Iris pigment epithelial cell (primary cell): Measurements from ENCODE around the gene QSOX1.

Source experiments
- DNase-seq: peaks from one replicate; pipeline ENCODE4 v3.0.0-alpha.2; 2011; ENCODE audit warnings: low read depth

The QSOX1 gene

GRCh38 chr1:180145446-180145845, 9.2 kb upstream of the QSOX1 start:
- no peak for DNase-seq

GRCh38 chr1:180150982-180151381, 3.7 kb upstream of the QSOX1 start:
- DNase-seq, result peak; percentile 29

GRCh38 chr1:180151508-180151907, 3.2 kb upstream of the QSOX1 start:
- DNase-seq, result peak; percentile 94

GRCh38 chr1:180152588-180152987, 2.1 kb upstream of the QSOX1 start:
- DNase-seq, result no peak

DNA sequence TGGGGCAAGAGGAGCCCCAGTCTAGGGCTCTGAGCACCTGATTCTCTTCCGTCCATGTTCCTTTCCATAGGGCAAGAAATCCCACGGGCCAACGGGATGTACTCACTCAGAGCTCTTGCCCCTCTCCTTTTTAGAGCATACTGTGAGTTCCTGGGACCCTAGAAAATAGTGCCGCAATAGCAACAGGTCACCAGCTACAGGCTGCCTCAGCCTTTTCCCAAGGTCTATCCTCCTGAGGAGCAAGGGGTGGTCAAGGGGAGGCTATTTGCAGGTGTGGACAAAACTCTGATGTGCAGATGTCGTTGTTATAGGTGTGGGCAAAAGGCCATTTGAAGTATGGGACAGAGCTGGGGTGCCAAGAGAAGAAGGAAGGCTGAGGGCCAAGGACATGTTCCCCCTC, 1.6 kb upstream of the QSOX1 start:
- no peak for DNase-seq

- no peak for DNase-seq
Measured at GRCh38 chr1:180154003-180154324, 705 bp upstream of the QSOX1 start.

GRCh38 chr1:180155182-180155682, 563 bp downstream of the QSOX1 start:
- no peak for DNase-seq

DNA sequence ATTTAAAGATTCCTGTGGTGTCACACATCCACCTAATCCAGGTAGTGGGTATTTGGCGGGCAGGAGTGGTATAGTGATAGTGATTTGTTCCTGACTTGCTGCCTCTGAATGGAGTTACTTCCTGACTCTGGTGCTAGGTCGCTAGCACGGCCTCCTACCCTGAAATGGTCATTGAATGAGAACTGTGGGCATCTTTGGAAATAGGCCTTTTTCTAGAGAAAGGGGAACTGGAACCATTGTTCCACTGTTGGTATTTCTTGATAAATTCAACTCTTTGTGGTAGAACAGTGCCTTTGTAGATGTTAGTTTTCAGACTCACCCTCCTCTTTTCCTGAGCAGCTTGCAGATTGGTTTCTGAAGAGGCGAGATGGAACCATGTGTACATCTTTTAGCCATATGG, 1.5 kb downstream of the QSOX1 start:
- no peak for DNase-seq

DNA sequence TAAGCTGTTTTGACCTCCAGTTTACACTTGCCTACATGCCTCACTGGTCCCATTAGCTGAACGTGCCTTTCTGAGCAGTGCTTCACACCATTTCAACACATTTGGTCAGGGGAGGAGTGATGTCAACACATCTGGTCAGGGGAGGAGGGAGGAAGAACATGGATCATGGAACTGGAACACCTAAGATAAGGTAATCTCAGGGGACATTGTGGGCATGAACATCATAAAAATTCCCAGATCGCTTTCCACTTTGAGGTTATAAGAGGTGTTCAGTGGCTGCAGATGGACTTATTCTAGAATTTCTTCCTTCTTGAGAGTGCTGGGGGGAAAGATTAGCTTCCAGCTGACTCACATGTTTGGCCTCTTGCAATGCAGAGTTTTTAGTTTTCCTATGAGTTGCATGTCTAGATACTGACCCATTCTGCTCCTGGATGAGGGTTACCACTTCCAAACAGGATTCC, 2.0 kb downstream of the QSOX1 start:
- peak; percentile 86 for DNase-seq

- peak; percentile 66 for DNase-seq
Measured at GRCh38 chr1:180157108-180157507, 2.4 kb downstream of the QSOX1 start.

DNA sequence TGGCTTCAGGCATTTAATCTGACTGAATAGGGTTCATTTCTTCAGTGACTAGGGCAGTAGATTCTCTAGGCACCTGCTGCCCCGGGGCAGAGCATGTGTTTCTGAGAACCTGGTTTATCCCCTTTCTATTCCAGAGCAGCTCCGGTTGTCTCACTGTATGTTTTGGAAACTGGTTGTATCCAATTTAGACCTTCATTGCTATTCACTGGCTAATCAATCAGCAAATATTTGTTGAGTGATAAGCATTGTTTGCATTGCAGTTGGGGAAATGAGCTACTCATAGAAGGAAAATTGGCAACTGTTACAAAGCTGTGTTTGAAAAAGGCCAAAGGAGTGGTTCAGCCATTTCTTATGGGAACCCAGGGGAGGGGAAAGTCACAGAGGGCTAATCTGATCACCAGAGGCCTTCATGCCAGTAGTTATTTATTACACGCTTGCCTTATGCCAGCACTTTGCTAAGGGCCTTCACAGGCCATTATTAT, 2.9 kb downstream of the QSOX1 start:
- DNase-seq, result no peak

- no peak for DNase-seq
Measured at GRCh38 chr1:180158149-180159147, 3.8 kb downstream of the QSOX1 start.

- DNase-seq, result no peak
Measured at GRCh38 chr1:180160357-180160756, 5.7 kb downstream of the QSOX1 start.

GRCh38 chr1:180163041-180163440, 8.4 kb downstream of the QSOX1 start:
- DNase-seq, result no peak

DNA sequence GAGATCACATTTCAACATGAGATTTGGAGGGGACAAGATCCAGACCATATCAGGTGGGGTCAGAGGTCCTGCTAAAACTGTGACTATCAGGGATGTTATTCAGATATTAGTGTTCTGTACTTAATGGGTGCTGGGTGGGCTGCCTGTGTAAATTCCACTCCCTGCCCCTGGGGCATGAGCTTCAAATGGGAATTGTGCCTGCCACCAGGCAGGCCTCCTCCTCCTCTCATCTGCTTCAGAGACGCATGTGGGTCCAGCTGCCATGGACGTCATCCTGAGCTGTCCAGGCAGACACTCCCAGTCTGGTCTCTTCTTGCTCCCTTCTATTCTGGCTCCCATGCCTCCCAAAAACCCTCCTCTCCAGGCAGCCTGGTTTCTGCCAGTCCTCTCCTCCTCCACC, 10.4 kb downstream of the QSOX1 start:
- no peak for DNase-seq

GRCh38 chr1:180165509-180166435, 11.1 kb downstream of the QSOX1 start:
- no peak for DNase-seq

DNA sequence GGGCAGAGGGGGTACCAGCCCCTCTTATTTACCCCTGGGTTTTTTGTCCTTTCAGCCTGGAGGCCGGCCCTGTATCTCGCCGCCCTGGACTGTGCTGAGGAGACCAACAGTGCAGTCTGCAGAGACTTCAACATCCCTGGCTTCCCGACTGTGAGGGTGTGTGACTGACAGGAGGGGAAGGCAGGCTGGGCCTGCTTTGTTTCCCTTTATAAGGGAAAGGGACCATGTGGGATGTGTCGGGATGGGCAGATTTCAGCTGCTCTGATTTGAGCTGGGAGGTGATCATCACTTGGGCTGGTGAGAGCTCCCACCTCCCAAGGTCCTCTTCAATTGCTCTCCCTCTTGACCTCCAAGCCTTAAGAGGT, 11.7 kb downstream of the QSOX1 start:
- DNase-seq, result no peak

DNA sequence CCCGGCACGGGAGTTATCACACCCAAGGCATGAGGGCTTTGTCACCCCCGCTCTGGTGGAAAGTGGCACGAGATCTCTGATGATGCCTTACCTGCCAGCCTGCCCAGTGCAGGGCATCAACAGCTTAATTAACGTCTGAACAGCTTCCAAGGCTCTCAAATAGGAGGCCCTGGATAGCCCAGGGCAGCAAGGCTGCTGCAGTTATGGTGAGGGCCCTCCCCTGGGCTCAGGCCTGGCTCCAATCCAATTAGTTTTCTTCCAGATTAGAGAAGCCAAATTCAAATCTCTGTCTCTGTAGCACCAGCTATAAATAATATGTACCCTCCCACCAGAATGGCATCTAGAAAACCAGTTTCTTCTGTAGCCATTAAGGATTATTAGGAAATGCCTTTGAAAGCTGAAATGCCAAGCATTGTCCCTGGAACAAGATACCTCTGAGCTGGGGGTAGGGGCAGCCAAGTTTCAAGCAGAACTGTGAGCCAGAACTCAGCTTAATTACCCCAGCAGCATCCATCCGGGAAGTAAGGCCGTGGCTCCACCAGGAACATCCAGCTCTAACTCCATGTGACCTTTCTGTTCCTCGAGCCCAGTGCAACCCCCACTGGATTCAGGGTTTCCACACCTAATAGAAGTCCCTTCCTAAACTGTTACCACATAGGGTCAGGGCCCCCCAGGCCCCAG, 12.5 kb downstream of the QSOX1 start:
- no peak for DNase-seq

- peak; percentile 16 for DNase-seq
Measured at GRCh38 chr1:180167721-180168467, 13.2 kb downstream of the QSOX1 start.

GRCh38 chr1:180168786-180169639, 14.3 kb downstream of the QSOX1 start:
- DNase-seq, result peak; percentile 28
